ENCODE data around the gene SLC22A8.
"Not testable (repeated sequence)": the region's sequence is repeated elsewhere in the genome, so short reads cannot be mapped to it uniquely, and the experiment has no call there.

DNA sequence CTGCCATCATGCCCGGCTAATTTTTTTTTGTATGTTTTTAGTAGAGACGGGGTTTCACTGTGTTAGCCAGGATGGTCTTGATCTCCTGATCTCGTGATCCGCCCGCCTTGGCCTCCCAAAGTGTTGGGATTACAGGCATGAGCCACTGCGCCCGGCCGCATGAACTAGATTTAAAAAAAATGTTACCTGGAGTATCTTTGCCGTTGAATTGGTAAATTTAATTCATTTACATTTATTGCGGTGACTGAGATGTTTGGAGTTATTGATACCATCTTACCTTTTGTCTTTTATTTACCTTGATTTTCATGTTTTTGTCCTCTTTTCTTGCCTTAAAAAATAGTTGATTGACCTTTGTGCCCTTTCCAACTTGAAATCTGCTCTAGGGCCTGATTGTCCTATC, 70.1 kb downstream of the SLC22A8 start:
- TF ChIP-seq CTCF, POLR2A (IDR thresholded peaks at IDR 0.05): not testable (repeated sequence)

All from body of pancreas (tissue), 4 donors.